Right renal cortex interstitium (tissue), 3 donors: ENCODE measurements around the gene SEMA5A. TPM values are rescaled to one million over a fixed set of nuclear protein-coding genes. Genes with fewer than 3 reads are reported as not detected.

Experiments used
- DNase-seq, 3 donors: peaks; one replicate each; pipeline ENCODE4 v3.0.0-alpha.2; 2013; ENCODE audit warnings: low read depth in 3 of 3, low spot score in 2 of 3
- polyA plus RNA-seq, 3 donors: library from polyadenylated mRNA; unstranded; fragments of 120-200 nt; gene quantifications; one replicate each; pipeline ENCODE4 v1.2.1, GENCODE V29; 2013; ENCODE audit not compliant: insufficient read length in 3 of 3

The SEMA5A gene
- 10 to 100 TPM; 40.3 to 44.9 (median 40.9) TPM for polyA plus RNA-seq

- peak in 1 of 3 donors; percentile 36 for DNase-seq
These were observed at the start of gene SEMA5A for GRCh38 chr5:9545992-9546851. Gene SEMA5A (minus strand): TSS chr5:9546075. CDS start chr5:9379946, 166,129 bp downstream.

- DNase-seq = no peak
These were observed 49.0 kb upstream of the SEMA5A start for GRCh38 chr5:9594913-9595312.

- DNase-seq = no peak
These were observed 43.4 kb upstream of the SEMA5A start for GRCh38 chr5:9589049-9589835.

GRCh38 chr5:9588254-9588653, 42.4 kb upstream of the SEMA5A start:
- DNase-seq = no peak

GRCh38 chr5:9587135-9587534, 41.3 kb upstream of the SEMA5A start:
- no peak for DNase-seq

GRCh38 chr5:9582406-9582805, 36.5 kb upstream of the SEMA5A start:
- DNase-seq = no peak

- no peak for DNase-seq
These were observed 27.9 kb upstream of the SEMA5A start for GRCh38 chr5:9573796-9574195.

- DNase-seq = no peak
These were observed 26.4 kb upstream of the SEMA5A start for GRCh38 chr5:9572246-9572645.

GRCh38 chr5:9570876-9571275, 25.0 kb upstream of the SEMA5A start:
- no peak for DNase-seq

- DNase-seq = no peak
These were observed 21.2 kb upstream of the SEMA5A start for GRCh38 chr5:9567039-9567438.

- DNase-seq = no peak
These were observed 18.9 kb upstream of the SEMA5A start for GRCh38 chr5:9564752-9565151.

- no peak for DNase-seq
These were observed 16.3 kb upstream of the SEMA5A start for GRCh38 chr5:9562141-9562540.

GRCh38 chr5:9559965-9560364, 14.1 kb upstream of the SEMA5A start:
- no peak for DNase-seq

GRCh38 chr5:9558319-9558965, 12.6 kb upstream of the SEMA5A start:
- no peak for DNase-seq

- DNase-seq = no peak
These were observed 11.8 kb upstream of the SEMA5A start for GRCh38 chr5:9557696-9558095.

GRCh38 chr5:9555961-9556360, 10.1 kb upstream of the SEMA5A start:
- DNase-seq = no peak

- no peak for DNase-seq
These were observed 8.2 kb upstream of the SEMA5A start for GRCh38 chr5:9554122-9554521.

GRCh38 chr5:9553561-9553960, 7.7 kb upstream of the SEMA5A start:
- DNase-seq = no peak

GRCh38 chr5:9551567-9552537, 6.0 kb upstream of the SEMA5A start:
- no peak for DNase-seq

GRCh38 chr5:9549941-9550340, 4.1 kb upstream of the SEMA5A start:
- no peak for DNase-seq
